Heart right ventricle (tissue), 16 donors: ENCODE measurements around the gene SUOX. TPM values are rescaled to one million over a fixed set of nuclear protein-coding genes. Genes with fewer than 3 reads are reported as not detected.

ENCODE experiments used
- ATAC-seq, 8 donors: fragments of 200-7000 bp; cut with Tn5 transposase; one replicate each; pipeline ENCODE4 v1.9.1; 2020; ENCODE audit warnings: mild to moderate bottlenecking in 8 of 8, moderate library complexity in 8 of 8, moderate number of reproducible peaks in 1 of 8
- DNase-seq, 2 donors: peaks; one replicate each; pipeline ENCODE4 v3.0.0-alpha.2; 2020
- H3K27ac ChIP-seq, 10 donors: fragments of 200-600 bp; sonication (generic) in 2 of 10; one replicate each; pipeline versions ENCODE4 v1.5.0 to v1.8.0; 2020 to 2022; ENCODE audit warnings: mild to moderate bottlenecking in 3 of 10
- H3K27me3 ChIP-seq, 7 donors: fragments of 200-600 bp; one replicate each; pipeline ENCODE4 v1.8.0; 2021 to 2022; ENCODE audit warnings: mild to moderate bottlenecking in 2 of 7
- H3K36me3 ChIP-seq, 9 donors: fragments of 200-600 bp; sonication (generic) in 1 of 9; one replicate each; pipeline versions ENCODE4 v1.5.0 to v1.8.0; 2020 to 2022; ENCODE audit warnings: mild to moderate bottlenecking in 2 of 9
- H3K4me1 ChIP-seq, 9 donors: fragments of 200-600 bp; sonication (generic) in 1 of 9; one replicate each; pipeline versions ENCODE4 v1.5.0 to v1.8.0; 2020 to 2022; ENCODE audit warnings: mild to moderate bottlenecking in 4 of 9
- H3K4me3 ChIP-seq, 10 donors: fragments of 200-600 bp; sonication (generic) in 2 of 10; one replicate each; pipeline versions ENCODE4 v1.5.0 to v1.8.0; 2020 to 2022; ENCODE audit warnings: mild to moderate bottlenecking in 7 of 10, moderate library complexity in 2 of 10
- H3K9me3 ChIP-seq, 11 donors: fragments of 200-600 bp in 10 of 11; sonication (generic) in 2 of 11; one replicate each; pipeline versions ENCODE4 v1.5.0 to v1.8.0; 2013 to 2022; ENCODE audit warnings: mild to moderate bottlenecking in 2 of 11, control low read depth in 1 of 11, moderate library complexity in 1 of 11
- CTCF ChIP-seq, 9 donors: fragments of 200-600 bp; sonication (generic) in 2 of 9; IDR thresholded peaks; one replicate each; pipeline versions ENCODE4 v1.5.0 to v1.8.0; 2021 to 2022; ENCODE audit warnings: antibody characterized with exemption in 9 of 9, mild to moderate bottlenecking in 5 of 9, moderate library complexity in 1 of 9
- WGBS, 2 donors: extraction: QIAGEN DNeasy Blood & Tissue Kit; methylation state at CpG; one replicate each; pipeline ENCODE4 v1.1.7; 2013; ENCODE audit warnings: inconsistent platforms in 1 of 2; 5-methylcytosine and 5-hydroxymethylcytosine counted together
- intact Hi-C, 10 donors: fragments of 100-400 bp; cut with DNase I; formaldehyde crosslinking; loops; one replicate each; pipeline versions ENCODE4 v1.11.1 to v1.14.2; 2022
- polyA plus RNA-seq, 2 donors: library from polyadenylated mRNA; stranded (reverse); fragments of 200-250 nt; gene quantifications; one replicate each; pipeline ENCODE4 v1.2.3, GENCODE V29; 2013
- total RNA-seq, 10 donors: library from RNA; stranded (reverse); fragmentation: NEBNext Ultra II Directional in 3 of 10; extraction: Animal tissue kit (Norgen Biotek cat#: 25700) in 3 of 10; gene quantifications; one replicate each; pipeline versions ENCODE4 v1.2.1 to v1.2.4, GENCODE V29; 2021 to 2023
- donor health status: Arrhythmogenic right ventricular cardiomyopathy.
- donor health status: ischemic (EF 13 %, LVEDD 7.1; RV severe dilation, severe dysfunction).
- donor health status: healthy with polysubstance abuse.
- donor health status: DM: no; HTN: yes; CAD: no.
- donor health status: DM: no; HTN: no; CAD: no.
- donor health status: ischemic (EF 25% LVEDD 6.9; RV normal size, moderate dysfunction).
- donor health status: ischemic (EF 25% LVEDD 5.7; RV mildly dilated, moderate dysfunction).
- donor health status: healthy.
- donor health status: DM: yes; HTN: yes; CAD: no.
- donor health status: Ischemic cardiomyopathy.
- donor health status: ischemic (EF 35%, LVEDD 5.7; RV mildly dilated, moderate dysfunction).
- donor health status: nonischemic (EF 11% LVEDD 7.7; RV severe dilation, severe dysfunction).
- donor health status: DM: yes; HTN: yes; CAD: no.
- donor health status: PGD.
- donor health status: ischemic (EF 29% LVEDD 5.4; RV normal size, mild dysfunction).
- donor health status: nonischemic (EF 23%, LVEDD 6.1; RV moderate dilation, normal function).

SUOX gene
- total and polyA plus RNA-seq, 12 donors, result 23.2 to 44.8 (median 29.8) TPM

- Histone ChIP-seq H3K9me3 (no peaks in the 10 kb centered on the region), H3K4me1 (peaks cover 0 to 17% (median 9%) of the 10 kb centered on the region in 9 donors), H3K27me3 (no peaks in the 10 kb centered on the region), H3K27ac (peak overlapping the region in 2 of 10 donors; percentile 16 to 36), H3K36me3 (peaks cover 0 to 52% (median 5%) of the 10 kb centered on the region in 9 donors), H3K4me3 (peak overlapping the region in 2 of 10 donors; percentile 5 to 16)
- intact Hi-C loops, result no loop called here
- DNase-seq (no peak), ATAC-seq (no peak)
- no peak for TF ChIP-seq CTCF (IDR thresholded peaks at IDR 0.05)
- WGBS, 2 donors, result 62 to 72% methylated on average over 2 of the region's 2 CpGs
Observed at GRCh38 chr12:56021889-56022497, 24.9 kb downstream of the SUOX start.

- DNase-seq, result no peak
- 69 to 84% methylated on average over 3 to 5 of the region's 5 CpGs for WGBS, 2 donors
- Histone ChIP-seq H3K4me1 (peaks cover 0 to 9% (median 0%) of the 10 kb centered on the region in 9 donors), H3K27ac (peak overlapping the region in 1 of 10 donors; percentile 47), H3K4me3 (no peak overlapping the region), H3K27me3 (no peaks in the 10 kb centered on the region), H3K9me3 (no peaks in the 10 kb centered on the region), H3K36me3 (peaks cover 0 to 80% (median 14%) of the 10 kb centered on the region in 9 donors)
- ATAC-seq, result no peak
- intact Hi-C loops, result loop anchor here in 1 of 10 donors (5.0 kb wide), 1 partner anchor 291 kb away; no protein-coding TSS in a partner anchor
- no peak for TF ChIP-seq CTCF (IDR thresholded peaks at IDR 0.05)
Observed at GRCh38 chr12:56028511-56029165, 31.6 kb downstream of the SUOX start.

GRCh38 chr12:56029166-56029519 lies 32.1 kb downstream of the SUOX start:
- Histone ChIP-seq H3K9me3 (no peaks in the 10 kb centered on the region), H3K4me3 (no peak overlapping the region), H3K27ac (peak overlapping the region in 1 of 10 donors; percentile 47), H3K36me3 (peaks cover 0 to 85% (median 17%) of the 10 kb centered on the region in 9 donors), H3K4me1 (peaks cover 0 to 9% (median 0%) of the 10 kb centered on the region in 9 donors), H3K27me3 (no peaks in the 10 kb centered on the region)
- intact Hi-C loops, result loop anchor here in 1 of 10 donors (5.0 kb wide), 1 partner anchor 292 kb away; no protein-coding TSS in a partner anchor
- no peak for ATAC-seq
- DNase-seq, result no peak
- no peak for TF ChIP-seq CTCF (IDR thresholded peaks at IDR 0.05)

GRCh38 chr12:56029666-56030293 lies 32.7 kb downstream of the SUOX start:
- intact Hi-C loops, result loop anchor here in 4 of 10 donors (5.0 to 10.0 kb wide), 3 partner anchors 37 to 295 kb away; no protein-coding TSS in a partner anchor
- ATAC-seq (peak in 5 of 8 donors; percentile 37 to 70 (median 43)), DNase-seq (peak in 1 of 2 donors; percentile 28)
- Histone ChIP-seq H3K36me3 (peaks cover 0 to 87% (median 22%) of the 10 kb centered on the region in 9 donors), H3K4me1 (peaks cover 0 to 9% (median 0%) of the 10 kb centered on the region in 9 donors), H3K9me3 (no peaks in the 10 kb centered on the region), H3K4me3 (no peak overlapping the region), H3K27ac (no peak overlapping the region), H3K27me3 (no peaks in the 10 kb centered on the region)
- WGBS, 2 donors, result 85 to 86% methylated on average over 6 of the region's 6 CpGs
- TF ChIP-seq CTCF (IDR thresholded peaks at IDR 0.05), result peak in 8 of 9 donors; percentile 37 to 66 (median 58)
